PFSK-1 (cell line): Measurements from ENCODE around the gene CDKN2C.

ENCODE experiments used
- FOXP2 ChIP-seq: optimal IDR thresholded peaks from 2 replicates; pipeline ENCODE3; 2011; ENCODE audit warnings: borderline replicate concordance, control low read depth, inconsistent platforms; ENCODE audit not compliant: insufficient read depth; ENCODE audit errors: extremely low read length, extremely low read depth
- POLR2AphosphoS5 ChIP-seq: IDR thresholded peaks from 2 replicates; pipeline ENCODE4 v1.6.1; 2012; ENCODE audit warnings: low read depth, mild to moderate bottlenecking, control low read depth, low read length, moderate library complexity
- SIN3A ChIP-seq: IDR thresholded peaks from 2 replicates; pipeline ENCODE4 v1.6.1; 2012; ENCODE audit warnings: mild to moderate bottlenecking, low read length, moderate library complexity, borderline replicate concordance; ENCODE audit not compliant: insufficient read depth
- TAF1 ChIP-seq: IDR thresholded peaks from 2 replicates; pipeline ENCODE4 v1.6.1; 2012; ENCODE audit warnings: low read length, control low read depth, borderline replicate concordance; ENCODE audit not compliant: insufficient read depth
- TF ChIP-seq, protein P1 (sequence below), 2 experiments: IDR thresholded peaks; 2 replicates each; pipeline versions ENCODE4 v1.6.1 to v1.8.0; 2011 to 2012; ENCODE audit warnings: low read depth in 2 of 2, low read length in 2 of 2, control low read depth in 1 of 2, inconsistent platforms in 1 of 2, mild to moderate bottlenecking in 1 of 2, moderate library complexity in 1 of 2; ENCODE audit not compliant: insufficient read depth in 1 of 2

Gene CDKN2C

DNA sequence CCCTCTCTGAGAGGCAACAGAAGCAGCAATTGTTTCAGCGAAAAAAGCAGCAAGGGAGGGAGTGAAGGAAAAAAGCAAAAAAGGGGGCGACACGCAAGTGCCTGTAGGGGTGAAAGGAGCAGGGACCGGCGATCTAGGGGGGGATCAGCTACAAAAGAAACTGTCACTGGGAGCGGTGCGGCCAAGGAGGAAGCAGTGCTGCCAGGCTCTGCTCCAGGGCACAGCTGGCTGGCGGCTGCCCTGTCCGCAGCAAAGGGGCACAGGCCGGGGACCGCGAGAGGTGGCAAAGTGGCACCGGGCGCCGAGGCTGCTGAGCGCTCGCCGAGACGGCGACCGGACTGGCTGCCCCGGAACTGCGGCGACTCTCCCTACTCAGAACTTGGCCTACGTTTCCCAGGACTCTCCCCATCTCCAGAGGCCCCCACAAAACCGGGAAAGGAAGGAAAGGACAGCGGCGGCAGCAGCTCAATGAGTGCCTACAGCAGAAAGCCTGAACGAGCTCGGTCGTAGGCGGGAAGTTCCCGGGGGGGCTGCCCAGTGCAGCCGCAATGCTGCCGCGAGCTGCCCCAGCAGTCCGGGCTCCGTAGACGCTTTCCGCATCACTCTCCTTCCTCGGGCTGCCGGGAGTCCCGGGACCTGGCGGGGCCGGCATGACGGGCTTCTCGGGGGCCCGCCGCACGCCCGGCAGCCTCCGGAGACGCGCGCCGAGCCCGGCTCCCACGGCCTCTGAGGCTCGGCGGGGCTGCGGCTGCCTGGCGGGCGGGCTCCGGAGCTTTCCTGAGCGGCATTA, 1.0 kb upstream of the CDKN2C start:
- TF ChIP-seq, protein P1, sequence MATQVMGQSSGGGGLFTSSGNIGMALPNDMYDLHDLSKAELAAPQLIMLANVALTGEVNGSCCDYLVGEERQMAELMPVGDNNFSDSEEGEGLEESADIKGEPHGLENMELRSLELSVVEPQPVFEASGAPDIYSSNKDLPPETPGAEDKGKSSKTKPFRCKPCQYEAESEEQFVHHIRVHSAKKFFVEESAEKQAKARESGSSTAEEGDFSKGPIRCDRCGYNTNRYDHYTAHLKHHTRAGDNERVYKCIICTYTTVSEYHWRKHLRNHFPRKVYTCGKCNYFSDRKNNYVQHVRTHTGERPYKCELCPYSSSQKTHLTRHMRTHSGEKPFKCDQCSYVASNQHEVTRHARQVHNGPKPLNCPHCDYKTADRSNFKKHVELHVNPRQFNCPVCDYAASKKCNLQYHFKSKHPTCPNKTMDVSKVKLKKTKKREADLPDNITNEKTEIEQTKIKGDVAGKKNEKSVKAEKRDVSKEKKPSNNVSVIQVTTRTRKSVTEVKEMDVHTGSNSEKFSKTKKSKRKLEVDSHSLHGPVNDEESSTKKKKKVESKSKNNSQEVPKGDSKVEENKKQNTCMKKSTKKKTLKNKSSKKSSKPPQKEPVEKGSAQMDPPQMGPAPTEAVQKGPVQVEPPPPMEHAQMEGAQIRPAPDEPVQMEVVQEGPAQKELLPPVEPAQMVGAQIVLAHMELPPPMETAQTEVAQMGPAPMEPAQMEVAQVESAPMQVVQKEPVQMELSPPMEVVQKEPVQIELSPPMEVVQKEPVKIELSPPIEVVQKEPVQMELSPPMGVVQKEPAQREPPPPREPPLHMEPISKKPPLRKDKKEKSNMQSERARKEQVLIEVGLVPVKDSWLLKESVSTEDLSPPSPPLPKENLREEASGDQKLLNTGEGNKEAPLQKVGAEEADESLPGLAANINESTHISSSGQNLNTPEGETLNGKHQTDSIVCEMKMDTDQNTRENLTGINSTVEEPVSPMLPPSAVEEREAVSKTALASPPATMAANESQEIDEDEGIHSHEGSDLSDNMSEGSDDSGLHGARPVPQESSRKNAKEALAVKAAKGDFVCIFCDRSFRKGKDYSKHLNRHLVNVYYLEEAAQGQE (IDR thresholded peaks at IDR 0.05; ENCODE audit: insufficient read depth in 1 of 2, low read depth in 2 of 2, low read length in 2 of 2) = no peak
- 0 out of 2 replicates have a peak, but pooled peaks have one; percentile 74 for TF ChIP-seq POLR2AphosphoS5
- no peak for TF ChIP-seq FOXP2
- no peak for TF ChIP-seq TAF1
- TF ChIP-seq SIN3A = peak; percentile 72; the same call in 1 of the 2 replicates

DNA sequence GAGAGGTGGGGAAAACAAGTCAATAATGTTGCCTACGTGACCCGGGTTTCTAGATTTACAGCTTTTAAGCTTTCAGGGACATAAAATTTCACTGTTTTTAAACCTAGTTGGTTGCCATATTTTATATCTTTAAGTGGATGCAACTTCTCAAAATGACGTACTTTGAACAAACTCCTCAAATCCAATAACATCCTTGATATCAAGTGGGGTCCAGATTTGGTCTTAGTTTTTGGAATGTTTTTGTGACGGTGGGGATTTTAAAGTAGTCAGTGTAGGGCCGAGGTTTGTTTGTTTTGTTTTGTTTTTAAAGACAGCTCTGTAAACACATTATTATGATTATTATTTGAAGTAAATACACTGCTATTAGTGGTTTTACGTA, 453 bp downstream of the CDKN2C start:
- TF ChIP-seq TAF1 (no peak), SIN3A (no peak), FOXP2 (no peak), POLR2AphosphoS5 (no peak)
- TF ChIP-seq, protein P1 (IDR thresholded peaks at IDR 0.05; ENCODE audit: insufficient read depth in 1 of 2, low read depth in 2 of 2, low read length in 2 of 2) = no peak

DNA sequence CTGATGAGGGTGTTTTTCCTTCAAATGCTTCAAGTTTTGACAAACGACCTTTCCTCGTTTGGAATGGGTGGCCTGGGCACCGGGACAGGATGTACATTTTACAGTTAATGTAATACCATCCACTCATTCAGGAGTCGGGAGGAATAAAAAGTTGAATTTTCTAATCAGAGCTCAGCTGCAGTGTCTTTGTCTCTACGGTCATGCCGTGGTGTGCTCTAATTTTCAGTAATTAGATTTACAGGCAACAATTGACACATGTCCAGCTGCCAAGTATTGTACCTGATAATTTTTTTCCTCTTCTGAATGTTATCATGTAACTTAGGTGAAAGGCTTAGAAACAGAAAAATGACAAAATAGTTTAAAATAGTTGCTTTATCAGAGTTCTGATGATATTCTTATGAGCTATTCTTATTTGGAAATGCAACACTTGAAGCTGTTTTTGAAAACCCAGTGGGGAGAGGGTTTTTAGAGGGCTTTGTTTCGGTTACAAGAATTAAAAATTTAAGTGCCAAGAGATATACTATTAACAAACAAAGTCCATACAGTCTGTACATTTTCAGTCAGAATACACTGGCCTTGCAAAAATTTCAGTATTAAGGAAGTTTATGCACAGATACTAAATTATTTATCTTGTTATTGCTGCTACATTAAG, 1.0 kb downstream of the CDKN2C start:
- TF ChIP-seq POLR2AphosphoS5 = no peak
- no peak for TF ChIP-seq FOXP2
- peak; percentile 95; the same call in 1 of the 2 replicates for TF ChIP-seq SIN3A
- TF ChIP-seq TAF1 = no peak
- TF ChIP-seq, protein P1 (IDR thresholded peaks at IDR 0.05; ENCODE audit: insufficient read depth in 1 of 2, low read depth in 2 of 2, low read length in 2 of 2) = no peak

DNA sequence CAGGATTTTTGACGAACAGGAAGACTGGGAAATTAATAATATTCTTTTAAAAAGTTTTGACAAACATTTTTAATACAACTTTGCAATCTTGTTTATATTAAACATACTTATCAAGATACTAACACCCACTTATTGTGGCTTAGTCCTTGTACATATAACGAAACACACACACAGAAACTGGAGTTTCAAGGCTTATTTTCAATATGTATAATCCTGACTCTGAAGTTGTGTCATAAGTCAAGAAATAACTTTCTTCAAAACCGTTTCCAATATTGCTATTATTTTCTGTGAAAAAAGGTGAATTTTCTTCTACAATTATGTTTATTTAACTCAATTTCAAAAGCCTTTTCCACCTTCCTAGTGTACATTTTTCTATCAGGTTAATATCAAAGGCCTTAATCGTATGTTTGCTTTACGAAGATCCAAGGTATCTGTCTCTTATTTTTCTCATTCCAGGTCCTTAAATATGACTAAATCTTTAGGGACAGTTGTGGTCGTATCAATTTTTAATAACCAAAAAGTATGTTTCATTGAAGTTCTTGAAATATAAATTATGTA, 1.8 kb downstream of the CDKN2C start:
- TF ChIP-seq POLR2AphosphoS5 (no peak), SIN3A (no peak), FOXP2 (no peak)
- TF ChIP-seq, protein P1 (IDR thresholded peaks at IDR 0.05; ENCODE audit: insufficient read depth in 1 of 2, low read depth in 2 of 2, low read length in 2 of 2) = no peak
